ENCODE data around the gene STX2.
A peak's percentile ranks its signal among the peaks of the same experiment; 100 is the strongest.
"Not testable (repeated sequence)": the region's sequence is repeated elsewhere in the genome, so short reads cannot be mapped to it uniquely, and the experiment has no call there.

STX2 gene

GRCh38 chr12:130862771-130863170 lies 23.7 kb upstream of the STX2 start:
- not testable (repeated sequence) for H3K4me2 ChIP-seq (ENCODE audit: low read length); H3K27me3 ChIP-seq (ENCODE audit: control insufficient read depth, insufficient read depth, low read length); H3K9me3 ChIP-seq (replicated peaks; ENCODE audit: low read length); H3K4me1 ChIP-seq (ENCODE audit: control insufficient read depth, insufficient read depth, low read length); H3K9ac ChIP-seq (ENCODE audit: low read depth, low read length); H3K4me3 ChIP-seq (ENCODE audit: low read length); H3K36me3 ChIP-seq (ENCODE audit: insufficient read depth, low read length)

DNA sequence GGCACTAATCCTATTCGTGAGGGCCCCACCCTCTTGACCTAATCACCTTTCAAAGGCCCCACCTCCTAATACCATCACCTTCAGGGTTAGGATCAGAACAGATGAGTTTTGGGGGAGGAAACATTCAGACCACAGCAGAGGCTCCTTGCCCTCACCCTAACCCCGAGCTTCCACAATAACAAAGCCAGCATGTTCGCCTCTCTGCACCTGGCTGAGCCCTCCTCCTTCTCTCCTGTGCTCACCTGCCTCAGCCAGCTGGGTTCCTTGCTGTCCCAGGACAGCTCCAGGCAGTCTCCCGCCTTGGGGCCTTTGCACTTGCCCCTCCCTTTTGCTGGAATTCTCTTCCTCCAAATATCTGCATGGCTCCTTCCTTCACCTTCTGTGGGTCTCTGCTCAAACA lies 23.1 kb upstream of the STX2 start:
- no peaks in the 10 kb centered on the region for H3K27me3 ChIP-seq (ENCODE audit: control insufficient read depth, insufficient read depth, low read length)
- H3K9me3 ChIP-seq (replicated peaks; ENCODE audit: low read length), result no peaks in the 10 kb centered on the region
- H3K4me2 ChIP-seq (ENCODE audit: low read length), result no peak overlapping the region
- no peaks in the 10 kb centered on the region for H3K36me3 ChIP-seq (ENCODE audit: insufficient read depth, low read length)
- no peak overlapping the region for H3K9ac ChIP-seq (ENCODE audit: low read depth, low read length)
- H3K4me3 ChIP-seq (ENCODE audit: low read length), result no peak overlapping the region
- no peaks in the 10 kb centered on the region for H3K4me1 ChIP-seq (ENCODE audit: control insufficient read depth, insufficient read depth, low read length)

GRCh38 chr12:130860311-130860710 lies 21.3 kb upstream of the STX2 start:
- Histone ChIP-seq H3K27me3 (ENCODE audit: control insufficient read depth, insufficient read depth, low read length) (no peaks in the 10 kb centered on the region), H3K36me3 (ENCODE audit: insufficient read depth, low read length) (no peaks in the 10 kb centered on the region), H3K4me3 (ENCODE audit: low read length) (no peak overlapping the region), H3K9ac (ENCODE audit: low read depth, low read length) (no peak overlapping the region), H3K9me3 (replicated peaks; ENCODE audit: low read length) (no peaks in the 10 kb centered on the region), H3K4me2 (ENCODE audit: low read length) (no peak overlapping the region), H3K4me1 (ENCODE audit: control insufficient read depth, insufficient read depth, low read length) (no peaks in the 10 kb centered on the region)

GRCh38 chr12:130859161-130859560 lies 20.1 kb upstream of the STX2 start:
- peaks cover 5% of the 10 kb centered on the region for H3K27me3 ChIP-seq (ENCODE audit: control insufficient read depth, insufficient read depth, low read length)
- no peaks in the 10 kb centered on the region for H3K9me3 ChIP-seq (replicated peaks; ENCODE audit: low read length)
- no peak overlapping the region for H3K9ac ChIP-seq (ENCODE audit: low read depth, low read length)
- H3K4me3 ChIP-seq (ENCODE audit: low read length), result no peak overlapping the region
- H3K4me1 ChIP-seq (ENCODE audit: control insufficient read depth, insufficient read depth, low read length), result no peaks in the 10 kb centered on the region
- no peak overlapping the region for H3K4me2 ChIP-seq (ENCODE audit: low read length)
- no peaks in the 10 kb centered on the region for H3K36me3 ChIP-seq (ENCODE audit: insufficient read depth, low read length)

DNA sequence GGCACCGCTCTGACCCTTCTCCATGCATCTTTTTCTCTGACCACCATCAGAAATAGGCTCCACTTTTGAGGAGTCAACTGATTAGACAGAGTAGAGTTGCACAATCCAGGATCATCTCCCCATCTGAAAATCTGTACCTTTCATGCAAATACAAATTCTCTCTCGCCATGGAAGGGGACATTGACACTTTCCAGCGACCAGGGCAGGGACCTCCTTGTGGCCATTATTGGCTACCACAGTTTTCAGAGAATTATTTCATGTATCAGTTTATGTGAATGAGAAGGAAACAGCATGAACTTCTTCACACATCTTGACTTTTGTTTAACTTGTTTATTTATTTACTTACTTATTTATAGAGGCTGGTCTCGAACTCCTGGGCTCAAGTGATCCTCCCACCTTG lies 19.0 kb upstream of the STX2 start:
- Histone ChIP-seq H3K9me3 (replicated peaks; ENCODE audit: low read length) (no peaks in the 10 kb centered on the region), H3K9ac (ENCODE audit: low read depth, low read length) (no peak overlapping the region), H3K27me3 (ENCODE audit: control insufficient read depth, insufficient read depth, low read length) (peaks cover 15% of the 10 kb centered on the region), H3K4me3 (ENCODE audit: low read length) (no peak overlapping the region), H3K4me1 (ENCODE audit: control insufficient read depth, insufficient read depth, low read length) (no peaks in the 10 kb centered on the region), H3K36me3 (ENCODE audit: insufficient read depth, low read length) (no peaks in the 10 kb centered on the region), H3K4me2 (ENCODE audit: low read length) (no peak overlapping the region)

DNA sequence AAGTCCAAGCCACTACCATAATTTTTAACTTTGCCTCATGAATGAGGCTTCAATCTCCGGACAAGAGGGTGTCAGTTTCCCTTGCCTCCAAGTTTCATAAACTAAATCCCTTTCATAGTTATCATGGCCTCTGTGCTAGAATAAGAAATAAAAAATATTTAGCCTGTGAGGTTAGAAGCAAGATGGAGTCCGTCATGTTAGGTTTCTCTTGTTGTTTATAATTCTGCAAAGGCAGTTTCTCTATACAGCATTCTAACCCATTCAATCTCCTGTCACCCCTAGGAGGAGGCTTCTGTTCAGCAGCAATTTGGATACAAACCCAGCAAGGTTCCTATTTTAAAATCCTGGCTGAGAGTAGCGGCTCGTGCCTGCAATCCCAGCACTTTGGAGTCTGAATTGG lies 17.0 kb upstream of the STX2 start:
- no peak overlapping the region for H3K4me3 ChIP-seq (ENCODE audit: low read length)
- no peak overlapping the region for H3K4me2 ChIP-seq (ENCODE audit: low read length)
- no peak overlapping the region for H3K9ac ChIP-seq (ENCODE audit: low read depth, low read length)
- no peaks in the 10 kb centered on the region for H3K36me3 ChIP-seq (ENCODE audit: insufficient read depth, low read length)
- peaks cover 22% of the 10 kb centered on the region for H3K27me3 ChIP-seq (ENCODE audit: control insufficient read depth, insufficient read depth, low read length)
- H3K4me1 ChIP-seq (ENCODE audit: control insufficient read depth, insufficient read depth, low read length), result no peaks in the 10 kb centered on the region
- H3K9me3 ChIP-seq (replicated peaks; ENCODE audit: low read length), result no peaks in the 10 kb centered on the region

GRCh38 chr12:130850418-130851021 lies 11.5 kb upstream of the STX2 start:
- no peak overlapping the region for H3K4me2 ChIP-seq (ENCODE audit: low read length)
- no peak overlapping the region for H3K9ac ChIP-seq (ENCODE audit: low read depth, low read length)
- H3K4me1 ChIP-seq (ENCODE audit: control insufficient read depth, insufficient read depth, low read length), result peaks cover 17% of the 10 kb centered on the region
- H3K36me3 ChIP-seq (ENCODE audit: insufficient read depth, low read length), result no peaks in the 10 kb centered on the region
- no peaks in the 10 kb centered on the region for H3K9me3 ChIP-seq (replicated peaks; ENCODE audit: low read length)
- H3K27me3 ChIP-seq (ENCODE audit: control insufficient read depth, insufficient read depth, low read length), result peaks cover 22% of the 10 kb centered on the region
- no peak overlapping the region for H3K4me3 ChIP-seq (ENCODE audit: low read length)

DNA sequence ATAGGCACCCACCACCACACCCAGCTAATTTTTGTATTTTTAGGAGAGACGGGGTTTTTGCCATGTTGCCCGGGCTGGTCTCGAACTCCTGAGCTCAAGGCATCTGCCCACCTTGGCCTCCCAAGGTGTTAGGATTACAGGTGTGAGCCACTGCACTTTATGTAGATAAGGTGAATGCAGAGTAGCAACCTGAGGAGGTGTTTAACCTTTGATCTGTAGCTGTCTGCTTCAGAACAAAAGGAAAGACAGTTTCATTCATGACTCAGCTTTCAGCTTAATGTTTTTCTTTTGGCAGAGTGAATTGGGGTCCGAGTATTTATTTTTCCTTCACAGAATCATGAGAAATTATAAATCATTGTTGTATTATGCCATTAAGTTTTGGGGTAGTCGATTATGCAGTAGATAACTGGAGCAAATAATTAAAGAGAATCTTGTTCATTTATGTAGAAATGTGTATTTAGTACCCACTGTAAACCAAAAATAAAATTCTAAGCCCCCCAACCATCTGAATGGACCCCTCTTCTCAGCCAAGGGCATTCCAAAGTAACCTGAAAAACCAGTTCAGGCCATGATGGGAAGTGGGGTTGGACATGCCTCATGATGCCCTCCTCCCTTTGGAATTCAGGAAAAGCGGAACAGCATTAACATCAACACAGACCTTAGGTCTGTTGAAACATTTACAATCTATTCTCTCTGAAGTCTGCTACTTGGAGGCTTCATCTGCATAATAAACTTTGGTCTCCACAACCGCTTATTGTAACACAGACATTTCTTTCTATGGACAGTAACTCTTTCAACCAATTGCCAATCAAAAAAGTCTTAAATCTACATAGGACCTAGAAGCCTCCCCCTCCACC lies 10.7 kb upstream of the STX2 start:
- H3K27me3 ChIP-seq (ENCODE audit: control insufficient read depth, insufficient read depth, low read length), result peaks cover 22% of the 10 kb centered on the region
- H3K4me2 ChIP-seq (ENCODE audit: low read length), result no peak overlapping the region
- peaks cover 17% of the 10 kb centered on the region for H3K4me1 ChIP-seq (ENCODE audit: control insufficient read depth, insufficient read depth, low read length)
- no peaks in the 10 kb centered on the region for H3K36me3 ChIP-seq (ENCODE audit: insufficient read depth, low read length)
- no peaks in the 10 kb centered on the region for H3K9me3 ChIP-seq (replicated peaks; ENCODE audit: low read length)
- H3K9ac ChIP-seq (ENCODE audit: low read depth, low read length), result no peak overlapping the region
- H3K4me3 ChIP-seq (ENCODE audit: low read length), result no peak overlapping the region

GRCh38 chr12:130848785-130849305 lies 9.8 kb upstream of the STX2 start:
- H3K4me1 ChIP-seq (ENCODE audit: control insufficient read depth, insufficient read depth, low read length), result peaks cover 17% of the 10 kb centered on the region
- not testable (repeated sequence) for H3K4me3 ChIP-seq (ENCODE audit: low read length); H3K36me3 ChIP-seq (ENCODE audit: insufficient read depth, low read length); H3K4me2 ChIP-seq (ENCODE audit: low read length); H3K9ac ChIP-seq (ENCODE audit: low read depth, low read length); H3K9me3 ChIP-seq (replicated peaks; ENCODE audit: low read length)
- peaks cover 13% of the 10 kb centered on the region for H3K27me3 ChIP-seq (ENCODE audit: control insufficient read depth, insufficient read depth, low read length)

DNA sequence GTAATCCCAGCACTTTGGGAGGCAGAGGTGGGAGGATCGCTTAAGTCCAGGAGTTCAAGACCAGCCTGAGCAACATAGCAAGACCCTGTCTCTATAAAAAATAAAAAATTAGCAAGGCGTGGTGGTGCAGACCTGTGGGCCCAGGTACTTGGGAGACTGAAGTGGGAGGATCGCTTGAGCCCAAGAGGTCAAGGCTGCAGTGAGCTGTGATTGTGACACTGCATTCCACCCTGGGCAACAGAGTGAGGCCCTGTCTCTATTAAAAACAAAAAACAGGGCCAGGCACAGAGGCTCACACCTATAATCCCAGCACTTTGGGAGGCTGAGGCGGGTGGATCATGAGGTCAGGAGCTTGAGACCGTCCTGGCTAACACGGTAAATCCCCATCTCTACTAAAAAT lies 9.1 kb upstream of the STX2 start:
- H3K4me3 ChIP-seq (ENCODE audit: low read length); H3K4me2 ChIP-seq (ENCODE audit: low read length); H3K9ac ChIP-seq (ENCODE audit: low read depth, low read length); H3K27me3 ChIP-seq (ENCODE audit: control insufficient read depth, insufficient read depth, low read length); H3K9me3 ChIP-seq (replicated peaks; ENCODE audit: low read length); H3K36me3 ChIP-seq (ENCODE audit: insufficient read depth, low read length): not testable (repeated sequence)
- peaks cover 17% of the 10 kb centered on the region for H3K4me1 ChIP-seq (ENCODE audit: control insufficient read depth, insufficient read depth, low read length)

DNA sequence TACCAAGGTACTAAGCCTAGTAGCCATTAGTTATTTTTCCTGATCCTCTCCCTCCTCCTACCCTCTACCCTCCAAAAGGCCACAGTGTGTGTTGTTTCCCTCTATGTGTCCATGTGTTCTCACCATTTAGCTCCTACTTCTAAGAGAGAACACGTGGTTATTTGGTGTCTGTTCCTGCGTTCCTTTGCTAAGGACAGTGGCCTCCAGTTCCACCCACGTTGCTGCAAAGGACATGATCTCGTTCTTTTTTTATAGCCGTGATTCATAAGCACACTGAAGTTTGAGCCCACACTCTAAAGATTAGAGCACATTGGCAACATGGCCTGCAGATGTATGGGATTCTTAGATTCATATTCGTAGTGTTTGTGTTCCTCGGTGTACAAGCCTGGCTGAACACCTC lies 8.1 kb upstream of the STX2 start:
- Histone ChIP-seq H3K36me3 (ENCODE audit: insufficient read depth, low read length) (no peaks in the 10 kb centered on the region), H3K4me1 (ENCODE audit: control insufficient read depth, insufficient read depth, low read length) (peaks cover 17% of the 10 kb centered on the region), H3K4me2 (ENCODE audit: low read length) (peak overlapping the region; percentile 26), H3K4me3 (ENCODE audit: low read length) (no peak overlapping the region), H3K27me3 (ENCODE audit: control insufficient read depth, insufficient read depth, low read length) (no peaks in the 10 kb centered on the region), H3K9me3 (replicated peaks; ENCODE audit: low read length) (no peaks in the 10 kb centered on the region), H3K9ac (ENCODE audit: low read depth, low read length) (no peak overlapping the region)

DNA sequence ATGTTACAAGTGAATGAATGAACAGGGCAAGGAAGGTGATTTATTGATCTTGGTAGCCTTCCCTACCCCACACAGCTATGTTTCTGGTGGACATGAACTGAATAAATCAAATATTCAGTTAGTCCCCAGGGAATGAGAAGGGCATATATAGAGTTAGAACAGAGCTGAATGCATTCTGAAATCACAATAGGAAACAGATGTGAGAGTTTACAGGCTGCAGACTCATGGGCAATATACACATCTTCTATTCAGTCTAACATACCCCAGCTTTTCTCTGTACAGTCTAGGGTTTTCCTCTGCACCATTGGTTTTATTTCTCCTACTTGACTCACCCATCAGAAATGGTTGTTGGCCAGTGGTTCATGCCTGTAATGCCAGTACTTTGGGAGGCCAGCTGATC lies 7.3 kb upstream of the STX2 start:
- H3K27me3 ChIP-seq (ENCODE audit: control insufficient read depth, insufficient read depth, low read length), result no peaks in the 10 kb centered on the region

More for the DNA sequence above, 7.3 kb upstream of the STX2 start:
- Histone ChIP-seq H3K36me3 (ENCODE audit: insufficient read depth, low read length) (no peaks in the 10 kb centered on the region), H3K9ac (ENCODE audit: low read depth, low read length) (no peak overlapping the region), H3K9me3 (replicated peaks; ENCODE audit: low read length) (no peaks in the 10 kb centered on the region), H3K4me2 (ENCODE audit: low read length) (no peak overlapping the region), H3K4me1 (ENCODE audit: control insufficient read depth, insufficient read depth, low read length) (peaks cover 17% of the 10 kb centered on the region), H3K4me3 (ENCODE audit: low read length) (no peak overlapping the region)
